A673 (cell line): Measurements from ENCODE around the gene CRLF2.
"Not testable (repeated sequence)": the region's sequence is repeated elsewhere in the genome, so short reads cannot be mapped to it uniquely, and the experiment has no call there.

ENCODE experiments used
- EZH2 ChIP-seq: fragments of 200-600 bp; sonication (generic); IDR thresholded peaks from 2 replicates; pipeline ENCODE4 v1.6.1; 2017; ENCODE audit warnings: borderline replicate concordance, low read depth, mild to moderate bottlenecking, mixed read lengths, antibody characterized with exemption, low read length; ENCODE audit not compliant: poor library complexity, severe bottlenecking
- TF ChIP-seq, protein P1 (sequence below): fragments of 300-800, 200-600 bp; sonication (generic); conservative IDR thresholded peaks from 2 replicates; pipeline ENCODE4 v1.5.1; 2017; ENCODE audit warnings: low read depth, mild to moderate bottlenecking, antibody characterized with exemption, low read length, moderate library complexity, mixed read lengths

DNA sequence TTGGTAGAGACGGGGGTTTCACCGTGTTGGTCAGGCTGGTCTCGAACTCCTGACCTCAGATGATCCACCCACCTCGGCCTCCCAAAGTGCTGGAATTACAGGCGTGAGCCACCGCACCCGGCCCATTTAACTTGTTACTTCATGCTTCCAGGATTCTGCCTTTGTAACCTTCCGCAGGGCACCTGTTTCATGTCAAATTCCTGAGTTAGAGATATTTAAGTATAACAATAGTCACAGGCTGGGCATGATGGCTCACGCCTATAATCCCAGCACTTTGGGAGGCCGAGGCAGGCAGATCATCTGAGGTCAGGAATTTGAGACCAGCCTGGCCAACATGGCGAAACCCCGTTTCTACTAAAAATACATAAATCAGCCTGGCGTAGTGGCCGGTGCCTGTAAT lies 30.8 kb downstream of the CRLF2 start:
- TF ChIP-seq, protein P1, sequence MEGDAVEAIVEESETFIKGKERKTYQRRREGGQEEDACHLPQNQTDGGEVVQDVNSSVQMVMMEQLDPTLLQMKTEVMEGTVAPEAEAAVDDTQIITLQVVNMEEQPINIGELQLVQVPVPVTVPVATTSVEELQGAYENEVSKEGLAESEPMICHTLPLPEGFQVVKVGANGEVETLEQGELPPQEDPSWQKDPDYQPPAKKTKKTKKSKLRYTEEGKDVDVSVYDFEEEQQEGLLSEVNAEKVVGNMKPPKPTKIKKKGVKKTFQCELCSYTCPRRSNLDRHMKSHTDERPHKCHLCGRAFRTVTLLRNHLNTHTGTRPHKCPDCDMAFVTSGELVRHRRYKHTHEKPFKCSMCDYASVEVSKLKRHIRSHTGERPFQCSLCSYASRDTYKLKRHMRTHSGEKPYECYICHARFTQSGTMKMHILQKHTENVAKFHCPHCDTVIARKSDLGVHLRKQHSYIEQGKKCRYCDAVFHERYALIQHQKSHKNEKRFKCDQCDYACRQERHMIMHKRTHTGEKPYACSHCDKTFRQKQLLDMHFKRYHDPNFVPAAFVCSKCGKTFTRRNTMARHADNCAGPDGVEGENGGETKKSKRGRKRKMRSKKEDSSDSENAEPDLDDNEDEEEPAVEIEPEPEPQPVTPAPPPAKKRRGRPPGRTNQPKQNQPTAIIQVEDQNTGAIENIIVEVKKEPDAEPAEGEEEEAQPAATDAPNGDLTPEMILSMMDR: not testable (repeated sequence)
- TF ChIP-seq EZH2: not testable (repeated sequence)
